GM12801 (cell line): ENCODE results near the gene CLDN14.

ENCODE experiments used
- TF ChIP-seq, protein P1 (sequence below): IDR thresholded peaks from one replicate; pipeline ENCODE4 v1.5.1; 2011; ENCODE audit warnings: control low read depth; ENCODE audit not compliant: insufficient read length; ENCODE audit errors: extremely low read depth

CLDN14 gene, protein sequence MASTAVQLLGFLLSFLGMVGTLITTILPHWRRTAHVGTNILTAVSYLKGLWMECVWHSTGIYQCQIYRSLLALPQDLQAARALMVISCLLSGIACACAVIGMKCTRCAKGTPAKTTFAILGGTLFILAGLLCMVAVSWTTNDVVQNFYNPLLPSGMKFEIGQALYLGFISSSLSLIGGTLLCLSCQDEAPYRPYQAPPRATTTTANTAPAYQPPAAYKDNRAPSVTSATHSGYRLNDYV

DNA sequence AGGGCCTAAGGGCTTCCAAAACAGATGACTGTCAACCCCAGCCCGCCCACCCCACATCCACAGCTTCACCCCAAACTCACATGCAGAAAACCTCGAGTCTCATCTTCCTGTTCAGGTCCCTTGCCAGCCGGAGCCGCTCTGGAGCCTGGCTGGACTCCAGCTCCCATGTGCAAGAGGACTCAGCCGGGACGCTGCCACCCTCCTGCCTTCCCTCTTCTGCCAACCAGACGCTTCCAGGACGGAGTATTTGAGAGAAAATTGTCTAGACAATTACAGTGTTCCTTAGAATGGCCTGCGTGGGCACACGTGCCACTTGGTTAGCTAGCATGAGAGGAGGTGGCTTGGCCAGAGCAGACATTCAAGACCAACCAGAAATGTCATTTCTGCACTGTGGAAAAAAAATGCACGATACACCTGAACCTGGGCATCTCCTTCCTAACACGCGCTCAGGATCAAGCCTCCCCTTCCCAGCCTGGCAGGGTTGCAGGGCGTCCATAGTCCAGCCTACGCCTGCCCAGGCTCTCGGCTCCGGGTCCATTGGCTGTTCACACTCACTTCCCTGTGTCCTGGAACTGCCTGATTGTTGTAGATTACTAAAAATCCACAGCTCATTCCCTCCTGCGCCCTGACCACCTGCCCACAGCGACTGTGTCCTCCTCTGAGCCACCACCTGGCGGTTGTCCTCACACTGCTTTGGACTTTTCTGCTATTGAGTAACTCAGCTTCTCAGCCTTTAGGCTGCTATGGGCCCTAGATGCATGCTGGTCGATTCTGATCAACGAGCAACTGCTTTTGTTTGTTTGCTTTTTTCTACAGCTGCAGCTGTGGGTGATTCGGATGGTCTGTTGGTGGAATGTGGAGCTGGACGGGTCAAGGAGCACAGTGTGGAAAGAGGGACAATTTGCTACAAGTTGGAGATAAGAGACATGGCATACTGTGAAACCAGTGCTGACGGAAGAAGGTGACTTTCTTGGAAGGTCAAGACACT, at the start of gene CLDN14:
Gene CLDN14, minus strand, starts transcription at position 708 of the 988 bp plus-strand sequence. CDS start 18,427 bp downstream, outside the sequence.
- TF ChIP-seq, protein P1, sequence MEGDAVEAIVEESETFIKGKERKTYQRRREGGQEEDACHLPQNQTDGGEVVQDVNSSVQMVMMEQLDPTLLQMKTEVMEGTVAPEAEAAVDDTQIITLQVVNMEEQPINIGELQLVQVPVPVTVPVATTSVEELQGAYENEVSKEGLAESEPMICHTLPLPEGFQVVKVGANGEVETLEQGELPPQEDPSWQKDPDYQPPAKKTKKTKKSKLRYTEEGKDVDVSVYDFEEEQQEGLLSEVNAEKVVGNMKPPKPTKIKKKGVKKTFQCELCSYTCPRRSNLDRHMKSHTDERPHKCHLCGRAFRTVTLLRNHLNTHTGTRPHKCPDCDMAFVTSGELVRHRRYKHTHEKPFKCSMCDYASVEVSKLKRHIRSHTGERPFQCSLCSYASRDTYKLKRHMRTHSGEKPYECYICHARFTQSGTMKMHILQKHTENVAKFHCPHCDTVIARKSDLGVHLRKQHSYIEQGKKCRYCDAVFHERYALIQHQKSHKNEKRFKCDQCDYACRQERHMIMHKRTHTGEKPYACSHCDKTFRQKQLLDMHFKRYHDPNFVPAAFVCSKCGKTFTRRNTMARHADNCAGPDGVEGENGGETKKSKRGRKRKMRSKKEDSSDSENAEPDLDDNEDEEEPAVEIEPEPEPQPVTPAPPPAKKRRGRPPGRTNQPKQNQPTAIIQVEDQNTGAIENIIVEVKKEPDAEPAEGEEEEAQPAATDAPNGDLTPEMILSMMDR = no peak

DNA sequence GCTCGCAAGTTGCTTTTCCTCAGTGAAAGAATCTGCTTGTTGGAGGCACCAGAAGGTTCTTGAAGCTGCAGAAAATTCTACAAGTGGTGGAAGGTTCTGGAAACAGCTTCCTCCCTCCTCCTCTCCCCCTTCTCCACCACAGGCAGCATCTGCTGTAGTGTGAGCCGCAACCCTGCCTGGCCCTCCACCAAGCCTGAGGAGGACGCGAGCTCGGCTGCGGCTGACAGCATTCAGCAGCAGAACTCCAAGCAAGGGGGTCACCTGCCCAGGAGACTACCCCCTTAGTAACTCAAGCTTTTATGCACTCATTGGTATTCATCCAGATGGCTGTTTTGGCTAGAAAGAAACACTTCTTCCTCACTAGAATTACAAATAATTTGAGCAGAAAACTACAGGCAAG, 48.8 kb upstream of the CLDN14 start:
- TF ChIP-seq, protein P1 = no peak

DNA sequence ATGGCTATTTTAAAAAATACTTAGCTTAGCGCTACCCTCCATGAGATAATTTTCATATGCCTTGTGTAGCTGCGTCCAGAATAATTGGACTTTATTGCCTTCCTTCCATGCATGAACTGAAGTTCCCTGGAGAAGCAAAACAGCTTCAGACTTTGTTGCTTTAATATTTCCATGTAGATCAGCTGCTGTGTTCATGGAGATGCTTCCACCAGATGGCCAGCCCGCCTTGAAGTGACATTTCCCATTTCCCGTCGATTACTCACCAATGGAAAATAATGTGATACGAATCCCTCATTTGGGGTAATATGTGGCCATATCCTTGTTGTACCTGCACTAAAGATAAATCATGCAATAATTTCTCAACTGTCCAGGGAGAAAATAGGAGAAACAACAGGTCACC, 47.4 kb upstream of the CLDN14 start:
- TF ChIP-seq, protein P1 = no peak

DNA sequence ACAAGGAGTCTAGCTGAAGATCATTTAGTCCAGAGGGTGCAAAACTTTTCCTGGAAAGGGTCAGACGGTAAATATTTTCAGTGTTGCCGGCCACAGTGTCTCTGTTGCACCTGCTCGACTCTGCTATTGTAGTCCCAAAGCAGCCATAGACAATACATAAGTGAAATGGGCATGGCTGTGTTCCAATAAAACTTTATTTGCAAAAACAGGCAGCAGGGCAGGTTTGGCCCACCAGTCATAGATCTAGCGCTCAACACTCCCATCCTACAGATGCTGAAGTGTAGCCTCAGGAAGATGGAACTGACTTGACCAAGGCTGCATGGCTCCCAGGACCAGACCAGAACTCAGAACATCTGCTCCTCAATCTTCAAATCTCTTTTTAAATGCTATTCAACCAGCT, 46.2 kb upstream of the CLDN14 start:
- TF ChIP-seq, protein P1 = no peak

DNA sequence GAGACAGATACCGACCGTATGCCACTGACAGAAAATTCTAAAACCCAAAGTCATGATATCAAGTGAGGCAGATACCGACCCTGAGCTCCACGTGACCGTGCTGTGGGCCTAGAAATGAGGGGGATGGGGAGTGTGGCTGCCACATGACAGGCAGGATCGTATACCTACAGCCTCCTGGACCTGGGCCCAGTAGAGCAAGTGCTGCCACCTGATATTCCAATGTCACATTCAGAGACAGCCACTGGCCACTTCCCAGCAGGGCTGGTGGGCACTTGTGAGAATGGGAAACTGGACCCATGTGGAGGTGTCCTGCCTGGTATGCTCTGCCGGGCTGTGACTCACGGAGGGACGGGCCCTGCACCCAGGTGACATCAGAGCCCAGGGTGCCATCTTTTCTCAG, 44.6 kb upstream of the CLDN14 start:
- TF ChIP-seq, protein P1 = no peak

DNA sequence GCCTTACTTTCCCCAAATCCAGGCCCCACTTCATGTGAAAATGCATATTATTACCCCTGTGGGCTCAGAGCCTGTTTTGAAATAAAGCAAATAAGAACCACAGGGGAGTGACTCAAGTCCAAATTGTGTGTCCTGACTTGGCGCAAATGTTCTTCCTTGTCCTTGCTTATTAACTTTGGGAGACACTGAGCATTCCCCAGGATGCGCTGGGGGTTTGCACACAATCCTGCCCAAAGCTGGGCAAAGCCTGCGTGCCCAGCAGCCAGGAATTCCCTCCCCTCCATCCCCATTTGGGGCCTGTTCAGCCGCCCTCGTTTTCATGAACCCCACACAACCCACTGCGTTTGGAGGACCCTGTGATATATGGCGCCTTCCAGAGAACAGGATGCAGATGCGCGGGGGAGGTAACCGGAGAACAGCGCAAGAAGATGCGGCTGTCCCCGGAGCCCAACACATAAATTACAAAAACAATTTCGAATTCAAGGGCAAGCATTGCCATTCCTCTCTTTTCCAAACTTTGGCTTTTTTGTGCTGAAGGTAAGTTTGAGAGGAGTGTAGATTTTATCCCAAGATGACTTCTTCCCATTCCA, 42.4 kb upstream of the CLDN14 start:
- TF ChIP-seq, protein P1 = no peak

DNA sequence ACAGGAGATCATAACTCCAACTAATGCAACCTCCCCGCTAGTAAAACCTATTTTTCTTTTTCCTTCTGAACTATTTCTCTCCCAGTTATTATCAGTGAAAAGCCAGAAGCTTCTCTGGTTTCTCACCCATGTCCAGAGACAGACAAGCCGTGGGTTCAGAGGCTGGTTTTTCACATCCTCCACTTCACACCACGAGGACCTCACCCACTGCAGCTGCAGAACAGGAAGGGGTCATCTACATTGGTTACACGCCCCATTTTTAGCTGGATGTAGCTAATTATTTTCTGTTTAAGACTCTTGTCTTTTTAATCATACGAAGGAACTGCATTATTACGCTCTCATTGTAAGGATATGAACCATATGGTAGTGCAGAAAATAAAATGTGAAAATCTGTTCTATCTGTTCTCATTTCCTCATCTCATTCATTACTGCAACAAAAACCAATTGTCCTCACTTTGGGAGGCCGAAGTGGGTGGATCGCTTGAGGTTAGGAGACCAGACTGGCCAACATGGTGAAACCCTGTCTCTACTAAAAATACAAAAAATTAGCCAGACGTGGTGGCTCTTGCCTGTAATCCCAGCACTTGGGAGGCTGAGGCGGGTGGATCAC, 39.1 kb upstream of the CLDN14 start:
- TF ChIP-seq, protein P1 = no peak
